Fibroblast of villous mesenchyme (primary cell): ENCODE measurements around the gene MMP15. TPM values are rescaled to one million over a fixed set of nuclear protein-coding genes. Genes with fewer than 3 reads are reported as not detected.

Source experiments
- DNase-seq: peaks from one replicate; pipeline ENCODE4 v3.0.0-alpha.2; 2010; ENCODE audit warnings: low read depth
- H3K4me3 ChIP-seq: 2 replicates; pipeline ENCODE4 v1.5.1; 2011; ENCODE audit warnings: low read depth, mild to moderate bottlenecking, low read length
- total RNA-seq: library from RNA; depleted of rRNA; stranded (reverse); fragments of >200 nt; gene quantifications from 2 replicates; pipeline ENCODE4 v1.2.3, GENCODE V29; 2012
- TF ChIP-seq, protein P1 (sequence below): IDR thresholded peaks from 2 replicates; pipeline ENCODE4 v1.5.1; 2012; ENCODE audit warnings: low read depth, mild to moderate bottlenecking, low read length; ENCODE audit not compliant: insufficient read depth

The MMP15 gene
- total RNA-seq, 1 donor: 2.6 TPM

DNA sequence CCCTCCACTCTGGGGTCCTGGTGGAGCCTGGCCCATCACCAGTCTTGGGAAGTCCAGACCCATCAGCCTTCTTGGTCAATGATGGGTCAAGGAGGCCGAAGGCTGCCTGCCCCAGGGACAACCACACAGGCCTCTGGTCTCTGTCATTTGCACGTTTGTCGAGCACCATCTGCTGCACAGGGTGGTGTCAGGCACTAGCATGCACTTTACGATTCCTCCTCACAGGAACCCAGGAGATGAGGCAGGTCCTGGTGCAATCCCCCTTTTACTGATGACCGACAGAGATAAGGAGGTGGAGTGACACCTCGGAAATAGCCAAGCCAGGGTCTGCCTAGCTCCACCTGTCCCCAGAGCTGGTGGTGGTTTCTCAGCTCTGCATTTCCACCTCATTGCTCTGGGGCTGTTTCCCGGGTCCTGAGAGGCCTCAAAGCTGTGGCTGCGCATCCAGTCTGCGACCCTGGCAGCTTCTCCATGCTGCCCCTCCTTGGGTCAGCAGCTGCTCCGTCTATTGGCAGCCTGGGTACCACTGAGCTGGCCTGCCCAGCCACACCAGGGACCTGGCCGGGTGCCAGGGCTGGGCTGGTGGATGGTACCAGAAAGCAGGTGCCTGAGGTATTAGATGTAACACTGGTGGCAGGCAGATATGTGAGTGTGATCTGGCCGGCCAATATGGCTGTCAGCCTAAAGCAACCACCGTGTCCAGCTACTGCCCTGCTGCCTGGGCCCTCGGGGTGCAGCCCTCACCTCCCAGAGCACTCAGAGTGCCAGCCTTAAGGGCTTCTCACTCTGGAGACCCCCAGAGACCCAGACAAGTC is 10.0 kb downstream of the MMP15 start:
- TF ChIP-seq, protein P1, sequence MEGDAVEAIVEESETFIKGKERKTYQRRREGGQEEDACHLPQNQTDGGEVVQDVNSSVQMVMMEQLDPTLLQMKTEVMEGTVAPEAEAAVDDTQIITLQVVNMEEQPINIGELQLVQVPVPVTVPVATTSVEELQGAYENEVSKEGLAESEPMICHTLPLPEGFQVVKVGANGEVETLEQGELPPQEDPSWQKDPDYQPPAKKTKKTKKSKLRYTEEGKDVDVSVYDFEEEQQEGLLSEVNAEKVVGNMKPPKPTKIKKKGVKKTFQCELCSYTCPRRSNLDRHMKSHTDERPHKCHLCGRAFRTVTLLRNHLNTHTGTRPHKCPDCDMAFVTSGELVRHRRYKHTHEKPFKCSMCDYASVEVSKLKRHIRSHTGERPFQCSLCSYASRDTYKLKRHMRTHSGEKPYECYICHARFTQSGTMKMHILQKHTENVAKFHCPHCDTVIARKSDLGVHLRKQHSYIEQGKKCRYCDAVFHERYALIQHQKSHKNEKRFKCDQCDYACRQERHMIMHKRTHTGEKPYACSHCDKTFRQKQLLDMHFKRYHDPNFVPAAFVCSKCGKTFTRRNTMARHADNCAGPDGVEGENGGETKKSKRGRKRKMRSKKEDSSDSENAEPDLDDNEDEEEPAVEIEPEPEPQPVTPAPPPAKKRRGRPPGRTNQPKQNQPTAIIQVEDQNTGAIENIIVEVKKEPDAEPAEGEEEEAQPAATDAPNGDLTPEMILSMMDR: no peak
- DNase-seq: no peak
- no peak overlapping the region for H3K4me3 ChIP-seq

DNA sequence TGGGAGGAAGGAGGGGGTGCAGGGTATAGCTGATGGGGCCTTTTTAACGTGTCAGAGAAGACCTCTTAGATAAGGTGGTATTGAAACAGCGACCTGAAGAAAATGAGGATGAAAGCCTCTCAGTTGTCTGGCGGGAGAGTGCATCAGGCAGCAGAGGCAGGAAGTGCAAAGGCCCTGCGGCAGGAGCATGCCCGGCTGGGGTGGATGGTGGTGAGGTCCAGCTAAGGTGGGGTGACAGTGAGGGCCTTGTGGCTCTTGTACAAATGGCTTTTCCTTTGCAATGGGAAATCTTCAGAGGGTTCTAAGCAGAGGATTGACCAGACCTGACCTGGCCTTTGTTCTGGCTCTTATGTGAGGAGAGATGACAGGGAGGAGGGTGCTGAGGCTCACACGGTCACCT is 11.4 kb downstream of the MMP15 start:
- H3K4me3 ChIP-seq: no peak overlapping the region
- DNase-seq: no peak
- TF ChIP-seq, protein P1: no peak

DNA sequence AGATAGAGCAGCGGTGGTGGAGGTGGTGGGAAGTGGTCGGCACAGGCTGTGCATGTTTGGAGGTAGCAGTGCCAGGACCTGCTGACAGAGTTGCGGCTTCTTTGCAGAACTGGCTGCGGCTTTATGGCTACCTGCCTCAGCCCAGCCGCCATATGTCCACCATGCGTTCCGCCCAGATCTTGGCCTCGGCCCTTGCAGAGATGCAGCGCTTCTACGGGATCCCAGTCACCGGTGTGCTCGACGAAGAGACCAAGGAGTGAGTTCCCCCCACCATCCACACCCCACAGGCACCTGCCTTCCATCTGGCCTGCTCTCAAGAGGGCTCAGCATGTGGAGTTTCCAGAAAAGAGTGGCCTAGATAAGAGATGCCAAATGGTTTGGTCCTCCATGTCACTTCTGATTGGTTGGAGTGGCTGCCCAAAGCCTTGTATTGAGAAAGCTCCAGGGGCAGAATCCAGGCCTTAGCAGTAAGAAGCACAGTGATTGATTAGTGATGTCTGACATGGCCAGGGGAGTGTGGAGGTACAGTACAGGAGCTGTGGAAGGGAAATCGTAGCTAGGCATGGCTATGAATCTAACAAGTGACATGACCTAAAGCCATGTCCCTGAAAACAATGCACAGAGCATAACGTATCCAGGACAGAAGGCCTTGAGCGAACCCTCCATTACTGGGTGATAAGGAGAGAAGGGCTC is 12.0 kb downstream of the MMP15 start:
- H3K4me3 ChIP-seq: no peak overlapping the region
- DNase-seq: no peak
- TF ChIP-seq, protein P1: no peak

DNA sequence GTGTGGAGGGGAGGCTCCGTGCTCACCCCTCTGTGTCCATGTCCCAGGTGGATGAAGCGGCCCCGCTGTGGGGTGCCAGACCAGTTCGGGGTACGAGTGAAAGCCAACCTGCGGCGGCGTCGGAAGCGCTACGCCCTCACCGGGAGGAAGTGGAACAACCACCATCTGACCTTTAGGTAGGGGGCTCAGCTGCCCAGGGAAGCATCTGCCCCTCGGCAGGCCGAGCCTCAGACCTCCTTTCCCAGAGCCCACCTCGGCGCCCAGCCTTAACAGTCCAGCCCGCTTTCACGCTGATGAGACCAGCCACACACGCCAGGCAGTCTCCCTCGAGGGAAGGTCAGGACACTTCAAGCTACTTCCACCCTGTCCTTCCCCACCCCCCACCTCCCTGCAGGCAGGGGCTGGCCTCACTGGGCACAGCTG is 12.7 kb downstream of the MMP15 start:
- no peak overlapping the region for H3K4me3 ChIP-seq
- no peak for DNase-seq
- TF ChIP-seq, protein P1: no peak

DNA sequence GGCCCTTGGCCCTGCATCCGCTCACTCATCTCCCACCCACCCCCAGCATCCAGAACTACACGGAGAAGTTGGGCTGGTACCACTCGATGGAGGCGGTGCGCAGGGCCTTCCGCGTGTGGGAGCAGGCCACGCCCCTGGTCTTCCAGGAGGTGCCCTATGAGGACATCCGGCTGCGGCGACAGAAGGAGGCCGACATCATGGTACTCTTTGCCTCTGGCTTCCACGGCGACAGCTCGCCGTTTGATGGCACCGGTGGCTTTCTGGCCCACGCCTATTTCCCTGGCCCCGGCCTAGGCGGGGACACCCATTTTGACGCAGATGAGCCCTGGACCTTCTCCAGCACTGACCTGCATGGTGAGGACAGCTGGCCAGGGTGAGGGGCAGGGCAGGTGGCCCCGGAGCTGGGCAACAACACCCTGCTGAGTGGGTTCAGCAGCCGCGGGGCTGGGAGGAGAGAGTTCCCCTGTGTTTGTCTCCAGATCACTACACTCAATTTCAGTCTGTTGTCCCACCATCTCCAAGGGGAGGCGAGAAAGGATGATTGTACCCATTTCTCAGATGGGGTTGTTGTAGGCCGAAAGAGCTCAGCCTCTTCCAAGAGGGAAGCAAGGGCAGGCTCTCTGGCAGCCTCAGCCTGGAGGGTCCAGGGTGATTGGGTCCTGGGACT is 14.4 kb downstream of the MMP15 start:
- DNase-seq: no peak
- TF ChIP-seq, protein P1: no peak
- no peak overlapping the region for H3K4me3 ChIP-seq

DNA sequence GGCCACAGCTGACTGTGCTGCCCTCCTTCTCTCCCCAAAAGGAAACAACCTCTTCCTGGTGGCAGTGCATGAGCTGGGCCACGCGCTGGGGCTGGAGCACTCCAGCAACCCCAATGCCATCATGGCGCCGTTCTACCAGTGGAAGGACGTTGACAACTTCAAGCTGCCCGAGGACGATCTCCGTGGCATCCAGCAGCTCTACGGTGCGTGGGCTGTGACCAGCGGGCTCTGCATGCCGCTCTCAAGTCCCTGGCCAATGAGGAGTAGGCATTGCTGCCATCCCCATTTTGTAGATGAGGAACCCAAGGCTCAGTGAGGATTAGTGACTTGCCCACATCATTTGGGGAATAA is 14.9 kb downstream of the MMP15 start:
- DNase-seq: no peak
- H3K4me3 ChIP-seq: no peak overlapping the region
- TF ChIP-seq, protein P1: no peak
